Measurements from ENCODE around the gene GNG2.

Gene GNG2

DNA sequence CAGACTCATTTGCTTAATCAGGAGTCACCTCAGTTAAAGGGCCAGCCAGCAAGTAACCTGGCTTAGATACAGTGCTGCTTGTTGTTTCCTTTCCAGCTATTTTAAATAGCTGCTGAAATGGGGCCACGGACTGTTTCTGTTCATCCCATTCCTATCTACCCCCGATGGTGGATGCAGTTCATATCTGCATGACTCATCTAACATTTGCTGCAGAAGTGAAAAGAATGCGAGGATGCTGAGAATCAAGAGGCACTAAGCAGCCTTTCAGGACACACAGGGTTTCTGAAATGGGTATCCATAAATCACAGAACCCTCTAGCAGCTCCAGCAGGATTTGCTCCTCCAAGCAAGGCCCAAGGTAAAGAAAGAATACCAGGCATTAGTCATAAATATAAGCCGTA is 68.8 kb downstream of the GNG2 start:
- TF ChIP-seq SUZ12 (IDR thresholded peaks at IDR 0.05; ENCODE audit: extremely low read depth, insufficient read depth, insufficient read length): no peak
- TF ChIP-seq YY1 (IDR thresholded peaks at IDR 0.05; ENCODE audit: insufficient read depth, insufficient read length): no peak
- no peak for TF ChIP-seq ZNF274 (IDR thresholded peaks at IDR 0.05; ENCODE audit: low read depth, low read length)
- Histone ChIP-seq H3K4me1 (ENCODE audit: insufficient read depth, insufficient read length) (no peaks in the 10 kb centered on the region), H3K36me3 (ENCODE audit: insufficient read depth, insufficient read length, low read length) (no peaks in the 10 kb centered on the region), H3K9me3 (ENCODE audit: insufficient read depth, low read length) (no peaks in the 10 kb centered on the region), H3K27me3 (ENCODE audit: insufficient read depth, insufficient read length) (no peaks in the 10 kb centered on the region), H3K9ac (ENCODE audit: insufficient read length, low read depth) (no peak overlapping the region), H3K4me3 (ENCODE audit: insufficient read length, low read depth) (no peak overlapping the region)
- DNase-seq (ENCODE audit: low read depth, low spot score): no peak

DNA sequence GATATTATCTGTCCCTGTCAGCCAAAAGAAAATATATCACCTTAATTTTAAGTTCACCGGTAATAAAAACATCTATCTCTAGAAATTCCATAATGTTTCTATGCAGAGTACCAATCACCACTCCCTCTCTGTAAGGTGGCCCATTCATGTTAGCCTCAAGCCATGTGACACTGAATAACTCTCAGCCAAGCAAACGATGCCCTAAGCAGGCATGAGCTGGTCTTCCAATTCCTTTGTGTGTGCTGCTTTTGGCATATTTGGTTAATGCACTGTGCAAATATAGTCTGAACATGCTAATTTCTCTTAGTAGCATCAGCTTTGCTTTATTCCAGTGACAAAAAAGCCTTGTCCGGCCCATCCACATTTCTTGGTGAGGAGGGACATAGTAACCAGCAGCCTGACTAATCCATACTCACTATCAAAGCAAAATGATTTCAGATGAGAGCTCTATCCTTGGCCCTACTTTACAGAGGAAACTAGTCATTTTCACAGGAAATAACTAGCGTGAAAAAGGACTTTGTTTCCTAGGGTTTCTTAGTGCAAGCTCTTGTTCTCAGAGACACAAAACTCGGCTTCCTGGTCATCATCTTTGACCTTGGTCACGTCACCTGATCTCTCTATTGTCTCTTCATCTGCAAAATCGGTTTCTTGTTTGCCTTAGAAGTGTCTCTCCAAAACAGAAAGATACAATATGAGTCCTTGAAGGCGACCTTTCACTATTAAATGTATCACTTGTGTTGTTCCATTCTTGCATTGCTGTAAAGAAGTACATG is 69.7 kb downstream of the GNG2 start:
- no peak for TF ChIP-seq SUZ12 (IDR thresholded peaks at IDR 0.05; ENCODE audit: extremely low read depth, insufficient read depth, insufficient read length)
- no peak for TF ChIP-seq ZNF274 (IDR thresholded peaks at IDR 0.05; ENCODE audit: low read depth, low read length)
- TF ChIP-seq YY1 (IDR thresholded peaks at IDR 0.05; ENCODE audit: insufficient read depth, insufficient read length): no peak
- H3K4me3 ChIP-seq (ENCODE audit: insufficient read length, low read depth): no peak overlapping the region
- H3K4me1 ChIP-seq (ENCODE audit: insufficient read depth, insufficient read length): no peaks in the 10 kb centered on the region
- no peaks in the 10 kb centered on the region for H3K36me3 ChIP-seq (ENCODE audit: insufficient read depth, insufficient read length, low read length)
- H3K27me3 ChIP-seq (ENCODE audit: insufficient read depth, insufficient read length): no peaks in the 10 kb centered on the region
- no peaks in the 10 kb centered on the region for H3K9me3 ChIP-seq (ENCODE audit: insufficient read depth, low read length)
- no peak for DNase-seq (ENCODE audit: low read depth, low spot score)
- H3K9ac ChIP-seq (ENCODE audit: insufficient read length, low read depth): no peak overlapping the region

DNA sequence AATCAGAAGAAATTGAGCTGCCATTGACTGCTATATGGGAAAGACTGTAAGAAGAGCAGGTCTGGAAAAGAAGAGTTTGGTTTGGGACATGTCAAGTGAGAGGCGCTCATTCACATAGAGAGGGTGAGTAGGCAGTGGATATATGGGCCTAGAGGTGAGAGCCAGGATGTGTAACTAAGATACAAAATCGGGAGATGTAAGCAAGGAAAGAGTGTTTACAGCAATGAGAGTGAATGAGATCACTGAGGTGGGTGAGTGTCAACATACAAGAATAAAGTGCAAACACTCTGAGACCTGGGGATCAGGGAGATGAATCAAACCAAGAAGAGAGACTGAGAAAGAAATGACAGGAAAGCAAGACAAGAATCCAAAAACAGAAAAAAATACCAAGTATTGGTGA is 70.9 kb downstream of the GNG2 start:
- DNase-seq (ENCODE audit: low read depth, low spot score): no peak
- Histone ChIP-seq H3K4me3 (ENCODE audit: insufficient read length, low read depth) (no peak overlapping the region), H3K9me3 (ENCODE audit: insufficient read depth, low read length) (no peaks in the 10 kb centered on the region), H3K9ac (ENCODE audit: insufficient read length, low read depth) (no peak overlapping the region), H3K4me1 (ENCODE audit: insufficient read depth, insufficient read length) (no peaks in the 10 kb centered on the region), H3K27me3 (ENCODE audit: insufficient read depth, insufficient read length) (no peaks in the 10 kb centered on the region), H3K36me3 (ENCODE audit: insufficient read depth, insufficient read length, low read length) (no peaks in the 10 kb centered on the region)
- TF ChIP-seq YY1 (IDR thresholded peaks at IDR 0.05; ENCODE audit: insufficient read depth, insufficient read length): no peak
- no peak for TF ChIP-seq ZNF274 (IDR thresholded peaks at IDR 0.05; ENCODE audit: low read depth, low read length)
- TF ChIP-seq SUZ12 (IDR thresholded peaks at IDR 0.05; ENCODE audit: extremely low read depth, insufficient read depth, insufficient read length): no peak

DNA sequence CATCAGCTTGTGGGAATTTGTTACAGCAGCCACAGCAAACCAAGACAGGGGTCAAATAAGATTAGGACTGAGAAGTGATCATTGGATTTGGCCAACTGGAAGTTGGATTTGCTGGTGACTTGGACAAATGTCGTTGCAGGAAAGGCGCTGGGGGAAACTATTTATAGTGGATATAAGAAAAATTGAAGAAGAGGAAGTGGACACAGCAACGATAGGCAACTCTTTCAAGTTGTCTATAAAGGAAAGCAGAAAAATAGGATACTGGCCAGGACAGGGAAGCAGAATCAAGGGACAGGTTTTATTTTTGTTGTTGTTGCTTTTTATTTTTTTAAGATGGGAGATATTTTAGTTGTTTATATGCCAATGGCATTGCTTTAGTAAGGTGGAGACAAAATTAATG is 72.8 kb downstream of the GNG2 start:
- H3K9me3 ChIP-seq (ENCODE audit: insufficient read depth, low read length): no peaks in the 10 kb centered on the region
- no peak overlapping the region for H3K9ac ChIP-seq (ENCODE audit: insufficient read length, low read depth)
- no peaks in the 10 kb centered on the region for H3K36me3 ChIP-seq (ENCODE audit: insufficient read depth, insufficient read length, low read length)
- H3K4me3 ChIP-seq (ENCODE audit: insufficient read length, low read depth): no peak overlapping the region
- no peak for DNase-seq (ENCODE audit: low read depth, low spot score)
- H3K4me1 ChIP-seq (ENCODE audit: insufficient read depth, insufficient read length): no peaks in the 10 kb centered on the region
- H3K27me3 ChIP-seq (ENCODE audit: insufficient read depth, insufficient read length): no peaks in the 10 kb centered on the region
- no peak for TF ChIP-seq ZNF274 (IDR thresholded peaks at IDR 0.05; ENCODE audit: low read depth, low read length)

GRCh38 chr14:51938137-51938536 is 77.7 kb downstream of the GNG2 start:
- Histone ChIP-seq H3K9ac (ENCODE audit: insufficient read length, low read depth) (no peak overlapping the region), H3K9me3 (ENCODE audit: insufficient read depth, low read length) (no peaks in the 10 kb centered on the region), H3K4me3 (ENCODE audit: insufficient read length, low read depth) (no peak overlapping the region), H3K36me3 (ENCODE audit: insufficient read depth, insufficient read length, low read length) (no peaks in the 10 kb centered on the region), H3K4me1 (ENCODE audit: insufficient read depth, insufficient read length) (no peaks in the 10 kb centered on the region), H3K27me3 (ENCODE audit: insufficient read depth, insufficient read length) (no peaks in the 10 kb centered on the region)
- no peak for DNase-seq (ENCODE audit: low read depth, low spot score)
- no peak for TF ChIP-seq YY1 (IDR thresholded peaks at IDR 0.05; ENCODE audit: insufficient read depth, insufficient read length)

DNA sequence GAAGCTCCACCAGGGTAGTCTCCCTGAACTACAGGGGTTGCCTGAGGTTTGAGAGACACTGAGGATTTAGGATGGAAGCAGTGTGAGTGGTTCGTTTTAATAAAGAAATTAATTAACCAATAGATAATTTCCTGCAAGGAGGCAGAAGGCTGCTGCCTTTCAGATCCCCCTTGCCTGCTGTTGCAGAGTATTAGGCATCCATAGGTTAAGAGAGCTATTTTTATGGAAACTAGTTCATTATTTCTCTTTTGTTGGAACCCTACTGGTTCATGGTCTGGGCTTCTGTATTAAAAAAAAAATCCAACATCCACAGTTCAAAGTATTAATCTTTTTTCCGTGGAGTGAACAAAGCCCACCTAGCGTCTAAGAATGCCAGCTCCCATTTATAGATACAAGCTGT is 78.4 kb downstream of the GNG2 start:
- Histone ChIP-seq H3K9ac (ENCODE audit: insufficient read length, low read depth) (no peak overlapping the region), H3K4me3 (ENCODE audit: insufficient read length, low read depth) (no peak overlapping the region), H3K4me1 (ENCODE audit: insufficient read depth, insufficient read length) (no peaks in the 10 kb centered on the region), H3K27me3 (ENCODE audit: insufficient read depth, insufficient read length) (no peaks in the 10 kb centered on the region), H3K9me3 (ENCODE audit: insufficient read depth, low read length) (no peaks in the 10 kb centered on the region), H3K36me3 (ENCODE audit: insufficient read depth, insufficient read length, low read length) (no peaks in the 10 kb centered on the region)
- no peak for TF ChIP-seq ZNF274 (IDR thresholded peaks at IDR 0.05; ENCODE audit: low read depth, low read length)
- TF ChIP-seq SUZ12 (IDR thresholded peaks at IDR 0.05; ENCODE audit: extremely low read depth, insufficient read depth, insufficient read length): no peak
- TF ChIP-seq YY1 (IDR thresholded peaks at IDR 0.05; ENCODE audit: insufficient read depth, insufficient read length): no peak
- DNase-seq (ENCODE audit: low read depth, low spot score): no peak

DNA sequence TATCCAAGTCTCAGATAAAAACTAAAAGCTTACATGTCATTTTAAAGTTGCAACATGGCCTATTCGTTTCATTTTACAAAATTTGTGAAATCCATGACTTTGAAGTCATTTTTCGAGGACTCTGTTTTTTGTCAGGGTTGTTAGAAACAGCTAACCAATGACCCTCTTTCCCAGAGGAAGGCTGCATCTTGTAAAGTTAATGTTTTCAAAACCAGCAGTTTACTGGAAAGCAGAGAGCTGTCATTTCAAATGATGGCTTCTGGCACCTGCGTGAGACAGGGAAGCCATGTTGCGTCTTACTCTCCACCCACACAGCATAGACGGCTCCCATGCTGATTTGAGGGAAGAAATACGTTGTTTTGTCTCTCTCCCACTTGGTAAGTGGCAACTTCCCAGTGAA is 78.8 kb downstream of the GNG2 start:
- no peaks in the 10 kb centered on the region for H3K4me1 ChIP-seq (ENCODE audit: insufficient read depth, insufficient read length)
- no peak for TF ChIP-seq SUZ12 (IDR thresholded peaks at IDR 0.05; ENCODE audit: extremely low read depth, insufficient read depth, insufficient read length)
- no peak for DNase-seq (ENCODE audit: low read depth, low spot score)
- H3K27me3 ChIP-seq (ENCODE audit: insufficient read depth, insufficient read length): no peaks in the 10 kb centered on the region
- no peak overlapping the region for H3K9ac ChIP-seq (ENCODE audit: insufficient read length, low read depth)
- H3K36me3 ChIP-seq (ENCODE audit: insufficient read depth, insufficient read length, low read length): no peaks in the 10 kb centered on the region
- H3K4me3 ChIP-seq (ENCODE audit: insufficient read length, low read depth): no peak overlapping the region
- no peaks in the 10 kb centered on the region for H3K9me3 ChIP-seq (ENCODE audit: insufficient read depth, low read length)
